Epidermal melanocyte (primary cell): ENCODE data around the gene COX6B2.
A peak's percentile ranks its signal among the peaks of the same experiment; 100 is the strongest.

Source experiments
- DNase-seq: peaks from one replicate; pipeline ENCODE4 v3.0.0; 2011; ENCODE audit warnings: low spot score; ENCODE audit not compliant: insufficient read length

The COX6B2 gene

GRCh38 chr19:55312621-55313512 lies 41.7 kb downstream of the COX6B2 start:
- DNase-seq, result no peak

DNA sequence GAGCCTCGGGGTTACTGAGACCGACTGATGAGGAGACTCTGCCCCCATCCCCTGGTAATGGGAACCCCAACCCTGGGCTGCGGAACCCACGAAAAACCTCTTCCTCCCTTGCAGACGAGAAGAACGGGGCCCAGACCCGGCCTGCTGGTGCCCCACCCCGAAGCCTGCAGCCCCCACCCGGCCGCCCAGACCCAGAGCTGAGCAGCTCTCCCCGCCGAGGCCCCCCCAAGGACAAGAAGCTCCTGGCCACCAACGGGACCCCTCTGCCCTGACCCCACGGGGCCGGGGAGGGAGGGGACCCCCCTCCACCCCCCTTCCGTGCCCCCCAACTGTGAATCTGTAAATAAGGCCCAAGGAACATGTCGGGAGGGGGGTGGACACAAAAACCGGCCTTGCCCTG lies 42.7 kb downstream of the COX6B2 start:
- no peak for DNase-seq

DNA sequence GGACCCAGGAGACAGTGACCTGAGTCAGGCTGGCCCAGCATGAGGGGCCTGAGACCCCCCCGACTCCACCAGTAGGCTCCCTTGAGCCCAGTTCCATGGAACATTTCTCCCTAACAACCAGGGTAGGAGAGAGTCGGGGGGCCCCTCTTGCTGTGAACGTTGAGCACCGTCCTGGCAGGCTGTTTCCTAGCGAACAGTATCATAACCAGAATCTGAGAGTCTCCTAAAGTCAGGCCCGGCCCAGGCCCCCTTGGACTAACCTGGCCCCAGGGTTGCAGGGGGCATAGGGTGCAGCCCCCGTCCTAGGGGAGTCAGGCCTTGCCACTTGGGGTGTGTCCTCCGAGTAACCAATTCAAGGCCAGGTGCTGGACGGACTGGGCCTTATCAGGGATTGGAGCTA lies 43.1 kb downstream of the COX6B2 start:
- no peak for DNase-seq

DNA sequence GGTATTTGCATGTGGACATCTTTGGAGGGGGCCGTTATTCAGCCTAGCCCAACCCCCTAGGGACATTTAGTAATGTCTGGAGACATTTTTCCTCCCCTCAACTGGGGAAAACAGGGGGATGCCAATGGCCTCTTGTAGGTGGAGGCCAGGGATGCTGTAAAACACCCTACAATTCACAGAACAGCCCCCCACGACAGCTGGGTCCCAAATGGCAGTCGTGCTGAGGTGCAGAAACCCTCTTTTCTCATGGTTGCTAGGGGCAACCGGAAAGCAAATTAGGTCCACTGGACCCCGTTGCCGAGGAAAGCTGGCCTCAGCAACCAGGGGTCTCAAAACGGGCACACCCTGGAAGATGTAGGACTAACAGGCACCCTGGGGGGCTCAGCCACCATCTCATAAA lies 44.0 kb downstream of the COX6B2 start:
- DNase-seq, result no peak

DNA sequence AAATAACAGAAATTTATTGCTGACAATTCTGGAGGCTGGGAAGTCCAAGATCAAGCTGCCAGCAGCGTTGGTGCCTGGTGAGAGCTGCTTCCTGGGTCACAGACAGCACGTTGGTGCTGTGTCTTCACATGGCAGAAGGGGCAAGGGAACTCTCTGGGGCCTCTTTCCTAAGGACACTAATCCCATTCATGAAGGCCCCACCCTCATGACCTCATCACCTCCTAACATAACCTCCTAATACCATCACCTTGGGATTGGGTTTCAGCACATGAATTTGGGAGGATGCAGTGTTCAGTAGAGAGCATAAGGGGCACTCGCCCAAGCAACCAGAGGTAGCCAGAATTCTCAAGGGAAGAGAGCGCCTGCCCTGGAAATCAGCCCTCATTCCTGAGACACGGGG lies 45.1 kb downstream of the COX6B2 start:
- DNase-seq, result no peak

DNA sequence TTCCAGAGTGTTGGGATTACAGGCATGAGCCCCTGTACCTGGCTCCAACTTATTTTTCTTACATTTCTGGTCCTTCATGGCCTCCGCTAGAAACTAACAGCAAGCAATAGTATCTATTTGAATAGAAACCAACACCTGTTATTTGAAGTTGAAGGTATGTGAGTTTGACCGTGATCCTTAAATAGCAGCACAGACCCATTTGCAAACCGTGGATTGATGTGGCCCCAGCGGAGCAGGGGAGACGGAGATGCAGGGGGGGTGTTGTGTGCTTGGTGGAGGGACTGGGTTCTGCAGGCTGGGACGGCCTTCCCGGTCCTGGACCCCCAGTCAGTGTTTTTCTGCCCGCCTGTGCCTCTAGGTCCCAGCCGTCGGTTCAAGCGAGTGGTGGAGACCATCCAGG lies 46.2 kb downstream of the COX6B2 start:
- DNase-seq, result peak; percentile 3

GRCh38 chr19:55306712-55307111 lies 47.8 kb downstream of the COX6B2 start:
- peak; percentile 2 for DNase-seq

- DNase-seq, result peak; percentile 4
These were observed 48.4 kb downstream of the COX6B2 start for GRCh38 chr19:55305983-55306562.

DNA sequence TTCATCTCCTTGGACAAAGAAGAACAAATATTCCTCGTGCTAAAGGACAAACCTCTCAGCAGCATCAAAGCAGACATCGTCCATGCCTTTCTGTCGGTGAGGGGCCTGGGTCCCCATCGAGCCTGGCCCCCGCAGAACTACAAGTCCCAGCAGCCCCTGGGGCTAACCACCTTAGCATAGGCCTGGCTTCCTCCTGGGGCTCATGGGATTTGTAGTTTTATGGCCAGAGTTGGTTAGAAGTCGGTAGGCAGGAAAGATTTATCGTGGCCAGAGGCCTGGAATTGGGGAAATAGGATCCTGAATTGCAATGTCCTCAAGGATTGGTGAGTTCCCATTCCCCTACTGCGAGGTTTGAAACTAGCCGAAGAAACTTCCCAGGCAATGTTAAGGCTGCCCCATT lies 49.0 kb downstream of the COX6B2 start:
- peak; percentile 59 for DNase-seq

DNA sequence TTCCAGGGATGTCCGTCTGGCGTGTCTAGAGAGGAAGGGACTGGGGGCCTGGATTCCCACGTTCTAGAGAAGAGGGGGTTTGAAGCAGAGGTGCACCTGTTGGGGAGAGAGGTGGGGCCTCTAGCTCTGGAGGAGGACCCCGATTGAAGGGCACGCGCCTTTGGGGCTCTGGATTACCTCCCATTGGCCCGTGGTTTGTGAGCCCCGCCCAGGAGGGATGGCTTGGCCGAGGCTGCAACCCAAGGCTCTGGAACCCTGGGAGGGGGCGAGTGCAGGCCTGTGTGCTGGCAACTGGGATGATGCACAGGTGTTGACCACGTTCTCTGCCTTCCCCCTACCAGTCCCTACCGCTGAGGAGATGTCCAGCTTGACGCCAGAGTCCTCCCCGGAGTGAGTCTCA lies 49.5 kb downstream of the COX6B2 start:
- DNase-seq, result peak; percentile 11

- peak; percentile 14 for DNase-seq
These were observed 50.1 kb downstream of the COX6B2 start for GRCh38 chr19:55304279-55304978.

GRCh38 chr19:55303477-55303876 lies 51.0 kb downstream of the COX6B2 start:
- DNase-seq, result peak; percentile 9

DNA sequence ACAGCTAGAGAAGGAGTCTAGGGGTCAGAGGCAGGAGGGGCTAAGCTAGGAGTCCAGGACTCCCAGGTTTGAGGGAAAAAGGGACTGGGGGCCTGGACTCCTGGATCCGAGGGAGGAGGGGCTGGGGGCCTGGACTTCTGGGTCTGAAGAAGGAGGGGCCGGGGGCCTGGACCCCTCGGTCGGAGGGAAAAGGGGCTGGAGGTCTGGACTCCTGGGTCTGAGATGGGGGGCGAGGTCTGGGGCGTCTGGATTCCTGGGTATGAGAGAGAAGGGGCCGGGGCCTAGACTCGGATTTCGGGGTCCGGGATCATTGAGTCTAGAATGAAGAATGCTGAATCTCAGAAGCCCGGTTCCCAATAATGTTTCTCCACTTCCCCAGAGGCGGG lies 52.2 kb downstream of the COX6B2 start:
- peak; percentile 5 for DNase-seq

GRCh38 chr19:55301459-55302317 lies 52.8 kb downstream of the COX6B2 start:
- peak; percentile 100 for DNase-seq

DNA sequence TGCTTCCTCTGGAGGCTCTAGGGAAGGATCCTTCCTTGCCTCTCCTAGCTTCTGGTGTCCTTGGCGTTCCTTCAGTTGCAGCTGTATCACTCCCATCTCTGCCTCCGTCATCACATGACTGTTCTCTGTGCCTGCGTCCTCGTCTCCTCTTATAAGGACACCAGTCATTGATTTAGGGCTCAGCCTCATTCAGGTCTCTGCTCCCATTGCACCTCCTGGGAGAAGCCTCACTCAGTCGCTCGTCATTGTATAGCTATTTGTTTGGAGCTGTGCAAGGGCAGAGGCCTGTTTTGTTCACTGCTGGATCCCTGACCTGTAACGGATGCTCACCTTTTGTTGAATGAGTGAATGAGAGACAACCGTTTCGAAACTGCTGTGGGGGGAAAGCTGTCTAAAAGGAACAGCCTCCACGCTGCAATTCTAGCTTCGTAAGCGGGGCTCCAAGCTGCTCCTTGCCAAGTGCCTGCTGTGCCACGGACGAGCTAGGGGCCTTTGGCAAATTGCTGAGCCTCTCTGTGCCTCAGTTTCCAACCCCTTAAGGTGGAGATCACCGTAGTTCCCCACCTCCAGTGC lies 53.5 kb downstream of the COX6B2 start:
- DNase-seq, result no peak

- peak; percentile 5 for DNase-seq
These were observed 54.5 kb downstream of the COX6B2 start for GRCh38 chr19:55299991-55300390.
